Lung (tissue), 12 donors: Measurements from ENCODE around the gene HIGD2A. TPM values are rescaled to one million over a fixed set of nuclear protein-coding genes. Genes with fewer than 3 reads are reported as not detected.

Experiments used
- ATAC-seq: fragments of 200-7000 bp; cut with Tn5 transposase; one replicate; pipeline ENCODE4 v1.9.1; 2020; ENCODE audit warnings: moderate number of reproducible peaks; ENCODE audit not compliant: insufficient read depth, low FRiP score
- DNase-seq, 3 donors: peaks; one replicate each; pipeline ENCODE4 v3.0.0-alpha.2; 2013 to 2017
- H3K27ac ChIP-seq, 2 donors: one replicate each; pipeline ENCODE4 v1.5.1; 2013; ENCODE audit warnings: mild to moderate bottlenecking in 2 of 2, moderate library complexity in 2 of 2, control low read depth in 1 of 2, inconsistent platforms in 1 of 2, low read depth in 1 of 2, low read length in 1 of 2
- H3K27me3 ChIP-seq, 3 donors: one replicate each; pipeline ENCODE4 v1.5.1; 2013; ENCODE audit warnings: low read length in 2 of 3; ENCODE audit not compliant: control insufficient read depth in 3 of 3, insufficient read depth in 3 of 3
- H3K36me3 ChIP-seq, 4 donors: one replicate each; pipeline ENCODE4 v1.5.1; 2013; ENCODE audit warnings: low read length in 4 of 4, mild to moderate bottlenecking in 1 of 4, moderate library complexity in 1 of 4; ENCODE audit not compliant: control insufficient read depth in 4 of 4, insufficient read depth in 4 of 4
- H3K4me1 ChIP-seq, 5 donors: one replicate each; pipeline ENCODE4 v1.5.1; 2013; ENCODE audit warnings: low read length in 5 of 5, mild to moderate bottlenecking in 2 of 5, moderate library complexity in 1 of 5; ENCODE audit not compliant: control insufficient read depth in 5 of 5, insufficient read depth in 5 of 5
- H3K4me3 ChIP-seq: one replicate; pipeline ENCODE4 v1.5.1; 2013; ENCODE audit warnings: mild to moderate bottlenecking, control low read depth, moderate library complexity
- H3K9ac ChIP-seq, 2 donors: one replicate each; pipeline ENCODE4 v1.5.1; 2013; ENCODE audit warnings: low read length in 2 of 2, control low read depth in 1 of 2; ENCODE audit not compliant: insufficient read depth in 1 of 2
- H3K9me3 ChIP-seq, 4 donors: one replicate each; pipeline ENCODE4 v1.5.1; 2013; ENCODE audit warnings: low read length in 3 of 4, mild to moderate bottlenecking in 1 of 4, moderate library complexity in 1 of 4; ENCODE audit not compliant: control insufficient read depth in 4 of 4, insufficient read depth in 3 of 4
- WGBS, 2 donors: extraction: QIAGEN DNeasy Blood & Tissue Kit; methylation state at CpG; one replicate each; pipeline ENCODE4 v1.1.7; 2013; 5-methylcytosine and 5-hydroxymethylcytosine counted together
- polyA plus RNA-seq, 2 donors: library from polyadenylated mRNA; stranded (reverse); fragments of 200-250 nt; gene quantifications; one replicate each; pipeline ENCODE4 v1.2.1, GENCODE V29; 2013
- total RNA-seq, 2 donors: library from RNA; depleted of rRNA in 1 of 2; stranded (reverse); fragments of >200 nt in 1 of 2; gene quantifications; one replicate each; pipeline ENCODE4 v1.2.1, GENCODE V29; 2014 to 2021
- TF ChIP-seq, protein P1 (sequence below): IDR thresholded peaks from 2 replicates; pipeline ENCODE4 v1.5.1; 2012; ENCODE audit warnings: mild to moderate bottlenecking; ENCODE audit errors: control extremely low read depth, extremely low read depth
- donor health status: control.
- donor health status: control.
- donor health status: Bipolar disorder and iron deficiency.
- donor health status: healthy.
- donor health status: DM: yes; HTN: yes; CAD: no.

HIGD2A gene
- total and polyA plus RNA-seq, 4 donors = 71.2 to 190 (median 108) TPM

DNA sequence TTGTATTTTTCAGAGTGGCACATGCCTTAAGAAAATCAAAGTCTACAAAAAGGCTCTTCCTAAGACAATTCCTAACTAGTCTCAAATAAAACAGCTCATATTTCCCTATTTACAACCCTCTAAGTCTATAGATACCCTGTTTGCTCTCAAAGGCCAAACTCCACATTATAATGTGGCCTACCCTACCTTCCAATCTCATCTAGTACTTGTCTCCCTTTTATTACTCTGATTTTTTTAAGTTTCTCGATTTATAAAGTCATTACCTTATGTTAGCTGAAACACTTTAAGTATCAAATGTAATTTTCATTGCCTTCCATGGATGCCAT lies 46.4 kb upstream of the HIGD2A start:
- no peaks in the 10 kb centered on the region for H3K9me3 ChIP-seq
- no peak overlapping the region for H3K9ac ChIP-seq
- no peak overlapping the region for H3K4me3 ChIP-seq
- TF ChIP-seq, protein P1, sequence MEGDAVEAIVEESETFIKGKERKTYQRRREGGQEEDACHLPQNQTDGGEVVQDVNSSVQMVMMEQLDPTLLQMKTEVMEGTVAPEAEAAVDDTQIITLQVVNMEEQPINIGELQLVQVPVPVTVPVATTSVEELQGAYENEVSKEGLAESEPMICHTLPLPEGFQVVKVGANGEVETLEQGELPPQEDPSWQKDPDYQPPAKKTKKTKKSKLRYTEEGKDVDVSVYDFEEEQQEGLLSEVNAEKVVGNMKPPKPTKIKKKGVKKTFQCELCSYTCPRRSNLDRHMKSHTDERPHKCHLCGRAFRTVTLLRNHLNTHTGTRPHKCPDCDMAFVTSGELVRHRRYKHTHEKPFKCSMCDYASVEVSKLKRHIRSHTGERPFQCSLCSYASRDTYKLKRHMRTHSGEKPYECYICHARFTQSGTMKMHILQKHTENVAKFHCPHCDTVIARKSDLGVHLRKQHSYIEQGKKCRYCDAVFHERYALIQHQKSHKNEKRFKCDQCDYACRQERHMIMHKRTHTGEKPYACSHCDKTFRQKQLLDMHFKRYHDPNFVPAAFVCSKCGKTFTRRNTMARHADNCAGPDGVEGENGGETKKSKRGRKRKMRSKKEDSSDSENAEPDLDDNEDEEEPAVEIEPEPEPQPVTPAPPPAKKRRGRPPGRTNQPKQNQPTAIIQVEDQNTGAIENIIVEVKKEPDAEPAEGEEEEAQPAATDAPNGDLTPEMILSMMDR = no peak
- no peak for DNase-seq
- H3K27me3 ChIP-seq = no peaks in the 10 kb centered on the region
- H3K27ac ChIP-seq = no peak overlapping the region
- WGBS, 2 donors = 85 to 97% methylated on average over 1 of the region's 1 CpG
- no peak for ATAC-seq
- H3K4me1 ChIP-seq = no peaks in the 10 kb centered on the region
- peaks cover 6 to 31% (median 22%) of the 10 kb centered on the region in 4 donors for H3K36me3 ChIP-seq

DNA sequence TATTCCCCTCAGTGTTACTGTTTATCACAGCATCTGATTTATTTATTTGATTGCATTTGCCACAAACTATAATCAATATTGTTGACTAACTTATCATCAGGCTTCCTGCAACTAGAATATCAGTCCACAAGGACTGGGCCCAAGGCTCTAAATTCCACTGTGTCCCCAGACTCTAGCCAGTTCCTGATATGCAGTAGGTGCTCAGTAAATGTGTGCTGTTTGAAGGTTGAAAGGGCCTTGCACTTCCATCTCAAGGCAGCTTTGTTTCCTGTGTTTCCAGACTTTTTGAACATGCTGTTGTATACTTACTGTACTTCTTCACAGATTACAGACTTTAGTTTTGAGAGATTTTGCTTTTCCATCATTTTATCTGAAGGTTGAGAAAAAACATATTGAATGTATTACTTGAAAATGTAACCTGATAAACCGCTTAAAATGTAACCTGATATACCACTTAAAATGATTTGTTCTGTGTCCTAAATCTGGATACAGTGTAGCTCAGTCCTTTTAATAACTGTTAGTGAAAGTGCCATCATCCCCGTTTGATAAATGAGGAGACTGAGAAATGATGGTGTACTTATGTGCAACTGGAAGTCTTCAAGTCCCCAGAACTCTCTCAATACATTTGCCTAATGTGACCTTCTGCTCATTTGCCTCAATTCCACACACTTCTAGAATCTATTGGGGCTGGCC lies 45.6 kb upstream of the HIGD2A start:
- no peak for DNase-seq
- no peaks in the 10 kb centered on the region for H3K4me1 ChIP-seq
- TF ChIP-seq, protein P1 = no peak
- H3K27me3 ChIP-seq = no peaks in the 10 kb centered on the region
- no peak for ATAC-seq
- H3K27ac ChIP-seq = no peak overlapping the region
- H3K9ac ChIP-seq = no peak overlapping the region
- 60 to 83% methylated on average over 2 of the region's 2 CpGs for WGBS, 2 donors
- peaks cover 14 to 32% (median 22%) of the 10 kb centered on the region in 4 donors for H3K36me3 ChIP-seq
- H3K4me3 ChIP-seq = no peak overlapping the region
- no peaks in the 10 kb centered on the region for H3K9me3 ChIP-seq

DNA sequence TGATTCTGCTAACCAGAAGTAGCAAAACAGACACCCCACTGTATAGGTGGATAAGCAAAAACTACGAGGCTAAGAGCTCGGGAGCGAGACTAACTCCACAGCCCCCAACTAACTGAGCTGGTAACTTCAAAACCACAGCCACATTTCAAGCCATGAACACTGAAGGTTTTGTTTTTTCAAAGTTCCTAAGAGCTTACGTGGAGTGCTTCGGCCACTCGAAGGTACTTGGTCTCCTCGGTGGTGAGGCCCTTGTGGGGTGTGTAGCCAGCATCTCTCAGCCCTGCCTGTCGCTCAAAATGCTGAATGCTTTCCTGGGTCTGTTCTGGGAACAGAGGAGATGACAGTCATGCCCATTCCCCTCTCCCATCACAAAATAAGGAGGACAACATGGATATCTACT lies 38.1 kb upstream of the HIGD2A start:
- TF ChIP-seq, protein P1 = no peak
- peaks cover 36 to 67% (median 49%) of the 10 kb centered on the region in 4 donors for H3K36me3 ChIP-seq
- DNase-seq = peak; percentile 63 to 83 (median 71)
- H3K27ac ChIP-seq = no peak overlapping the region
- ATAC-seq = peak; percentile 41
- no peaks in the 10 kb centered on the region for H3K27me3 ChIP-seq
- no peak overlapping the region for H3K4me3 ChIP-seq
- H3K9ac ChIP-seq = no peak overlapping the region
- no peaks in the 10 kb centered on the region for H3K9me3 ChIP-seq
- 65 to 93% methylated on average over 8 of the region's 8 CpGs for WGBS, 2 donors
- H3K4me1 ChIP-seq = peaks cover 0 to 10% (median 0%) of the 10 kb centered on the region in 5 donors
